NCI-H1092 (cell line): ENCODE data around the gene UAP1L1.
A peak's percentile ranks its signal among the peaks of the same experiment; 100 is the strongest.
"Not testable (repeated sequence)": the region's sequence is repeated elsewhere in the genome, so short reads cannot be mapped to it uniquely, and the experiment has no call there.

Experiments used
- DNase-seq: peaks from one replicate; lab custom pipeline; 2025; lab: John Stamatoyannopoulos, UW

UAP1L1 gene, protein sequence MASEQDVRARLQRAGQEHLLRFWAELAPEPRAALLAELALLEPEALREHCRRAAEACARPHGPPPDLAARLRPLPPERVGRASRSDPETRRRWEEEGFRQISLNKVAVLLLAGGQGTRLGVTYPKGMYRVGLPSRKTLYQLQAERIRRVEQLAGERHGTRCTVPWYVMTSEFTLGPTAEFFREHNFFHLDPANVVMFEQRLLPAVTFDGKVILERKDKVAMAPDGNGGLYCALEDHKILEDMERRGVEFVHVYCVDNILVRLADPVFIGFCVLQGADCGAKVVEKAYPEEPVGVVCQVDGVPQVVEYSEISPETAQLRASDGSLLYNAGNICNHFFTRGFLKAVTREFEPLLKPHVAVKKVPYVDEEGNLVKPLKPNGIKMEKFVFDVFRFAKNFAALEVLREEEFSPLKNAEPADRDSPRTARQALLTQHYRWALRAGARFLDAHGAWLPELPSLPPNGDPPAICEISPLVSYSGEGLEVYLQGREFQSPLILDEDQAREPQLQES

DNA sequence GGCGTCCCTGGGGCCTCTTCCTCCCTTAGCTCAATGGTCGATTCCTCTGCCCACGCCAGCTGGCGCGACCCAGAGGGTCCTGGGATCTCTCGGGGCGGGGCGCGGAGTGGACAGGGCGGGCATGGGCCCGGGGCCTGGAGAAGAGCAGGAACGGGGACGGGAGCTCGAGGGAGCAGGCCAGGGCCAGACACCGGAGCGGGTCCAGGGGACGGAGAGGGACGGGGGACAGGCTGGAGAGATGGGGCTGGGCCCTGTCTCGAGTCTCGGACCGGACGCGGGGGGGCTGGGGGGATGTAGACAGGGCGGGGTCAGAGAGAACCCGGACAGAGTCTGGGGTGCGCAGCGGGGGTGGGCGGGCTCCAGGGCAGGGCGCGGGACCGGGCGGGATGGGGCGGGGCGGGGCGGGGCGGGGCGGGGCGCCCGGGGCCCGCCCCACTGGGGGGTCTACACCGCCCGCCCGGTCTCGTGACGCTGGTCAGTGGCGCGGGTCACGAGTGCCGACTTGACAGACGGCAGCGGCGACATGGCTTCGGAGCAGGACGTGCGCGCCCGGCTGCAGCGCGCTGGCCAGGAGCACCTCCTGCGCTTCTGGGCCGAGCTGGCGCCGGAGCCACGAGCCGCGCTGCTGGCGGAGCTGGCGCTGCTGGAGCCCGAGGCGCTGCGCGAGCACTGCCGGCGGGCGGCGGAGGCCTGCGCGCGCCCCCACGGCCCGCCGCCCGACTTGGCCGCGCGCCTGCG lies at the start of gene UAP1L1:
TSS of gene UAP1L1 (plus strand) at position 508 of the 738 bp plus-strand sequence. CDS start at position 524, 16 bp downstream.
- no peak for DNase-seq

DNA sequence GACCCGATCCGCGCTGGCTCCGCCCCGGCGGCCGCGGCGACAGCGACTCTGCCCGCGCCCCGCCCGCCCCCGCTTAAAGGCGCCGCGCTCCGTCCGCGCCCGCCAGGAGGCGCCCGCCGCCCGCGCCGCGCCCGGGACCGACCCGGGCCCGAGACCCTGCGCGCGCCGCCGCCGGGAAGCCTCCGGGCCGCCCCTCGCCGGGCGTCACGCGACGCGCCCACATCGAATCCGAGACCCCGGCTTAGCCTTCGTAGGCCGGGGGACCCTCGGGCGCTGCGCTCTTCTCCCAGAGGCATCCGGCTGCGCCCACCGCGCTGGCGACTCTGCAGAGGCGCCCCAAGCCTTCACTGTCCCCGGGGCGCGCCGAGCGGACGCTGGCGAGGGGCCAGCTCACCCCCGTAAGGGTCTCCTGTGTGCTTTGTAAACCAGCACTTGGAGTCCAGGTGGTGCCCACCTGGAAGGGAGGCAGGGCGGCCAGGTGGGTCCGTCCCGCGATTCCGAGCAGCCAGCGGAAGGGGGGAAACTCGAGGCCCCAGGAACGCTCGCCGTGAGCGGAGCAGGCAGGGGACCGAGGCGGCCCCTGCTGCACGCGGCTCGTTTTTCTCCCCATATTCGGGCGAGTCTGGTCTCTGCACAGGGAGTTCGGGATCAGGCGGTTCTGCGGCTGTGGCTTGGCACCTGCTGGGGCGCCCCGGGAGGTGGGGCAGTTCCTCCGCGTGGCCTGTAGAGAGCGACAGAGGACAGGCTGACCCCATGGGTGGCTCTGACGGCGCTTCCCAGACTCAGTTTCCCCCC lies 48.9 kb upstream of the UAP1L1 start:
- peak; percentile 37 for DNase-seq

- DNase-seq = peak; percentile 29
These were observed 48.0 kb upstream of the UAP1L1 start for GRCh38 chr9:137029058-137029936.

- no peak for DNase-seq
These were observed 47.3 kb upstream of the UAP1L1 start for GRCh38 chr9:137030006-137030405.

- DNase-seq = no peak
These were observed 46.5 kb upstream of the UAP1L1 start for GRCh38 chr9:137030538-137031527.

- DNase-seq = no peak
These were observed 45.2 kb upstream of the UAP1L1 start, which contains the start of gene FUT7 for GRCh38 chr9:137031904-137032640. FUT7 (minus strand) TSS chr9:137032088; CDS start chr9:137031991, 97 bp downstream.

GRCh38 chr9:137032858-137033257 lies 44.5 kb upstream of the UAP1L1 start:
- no peak for DNase-seq

- not testable (repeated sequence) for DNase-seq
These were observed 43.8 kb upstream of the UAP1L1 start for GRCh38 chr9:137033481-137033880.

- DNase-seq = no peak
These were observed 43.1 kb upstream of the UAP1L1 start for GRCh38 chr9:137034039-137034708.

GRCh38 chr9:137034709-137035506 lies 42.4 kb upstream of the UAP1L1 start:
- DNase-seq = peak; percentile 83

DNA sequence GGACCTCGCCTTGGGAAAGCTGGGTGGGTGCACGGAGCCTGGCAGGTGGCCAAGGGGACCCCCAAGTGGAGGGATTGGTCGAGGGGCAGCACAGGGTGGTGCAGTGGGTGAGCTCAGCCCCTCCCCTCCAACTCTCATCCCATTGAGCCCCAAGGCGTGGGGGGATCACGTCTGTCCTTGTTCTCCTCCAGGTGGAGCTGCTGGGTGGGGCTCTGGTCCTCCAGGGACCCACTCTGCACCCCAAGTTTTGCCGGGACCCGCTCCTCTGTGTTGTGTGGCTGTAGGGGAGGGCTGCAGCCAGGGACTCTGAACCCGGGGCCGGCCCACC lies 41.8 kb upstream of the UAP1L1 start:
- DNase-seq = no peak

GRCh38 chr9:137035937-137036336 lies 41.4 kb upstream of the UAP1L1 start:
- DNase-seq = no peak

DNA sequence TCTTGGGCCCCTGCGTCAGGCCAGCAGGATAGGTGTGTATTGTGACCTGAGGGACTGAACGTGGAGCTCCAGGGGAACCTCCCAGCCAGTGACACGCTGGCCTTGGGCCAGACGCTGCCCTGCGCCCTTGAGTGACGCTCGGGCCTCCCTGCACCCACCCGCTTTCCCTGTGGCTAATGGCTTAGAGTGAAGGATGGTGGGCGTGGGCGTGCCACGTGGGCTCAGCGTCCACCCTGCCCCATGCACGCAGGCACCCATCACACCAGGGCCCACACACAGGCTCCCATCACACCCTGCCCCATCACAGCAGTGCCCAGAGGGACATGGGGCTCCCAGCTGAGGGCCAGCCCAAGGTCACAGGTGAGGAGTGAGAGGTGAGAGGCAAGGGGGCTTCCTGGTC lies 40.3 kb upstream of the UAP1L1 start:
- DNase-seq = no peak

DNA sequence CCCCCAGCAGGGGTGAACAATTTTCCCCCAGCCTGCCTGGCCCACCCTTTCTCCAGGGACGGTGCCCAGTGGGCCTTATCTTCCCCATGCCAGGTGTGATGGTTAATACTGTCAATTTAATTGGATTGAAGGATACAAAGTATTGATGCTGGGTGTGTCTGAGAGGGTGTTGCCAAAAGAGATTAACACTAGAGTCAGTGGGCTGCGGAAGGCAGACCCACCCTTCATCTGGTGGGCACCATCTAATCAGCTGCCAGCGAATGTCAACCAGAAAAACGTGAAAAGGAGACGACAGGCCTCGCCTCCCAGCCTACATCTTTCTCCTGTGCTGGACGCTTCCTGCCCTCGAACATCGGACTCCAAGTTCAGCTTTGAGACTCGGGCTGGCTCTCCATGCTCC lies 39.8 kb upstream of the UAP1L1 start:
- no peak for DNase-seq

DNA sequence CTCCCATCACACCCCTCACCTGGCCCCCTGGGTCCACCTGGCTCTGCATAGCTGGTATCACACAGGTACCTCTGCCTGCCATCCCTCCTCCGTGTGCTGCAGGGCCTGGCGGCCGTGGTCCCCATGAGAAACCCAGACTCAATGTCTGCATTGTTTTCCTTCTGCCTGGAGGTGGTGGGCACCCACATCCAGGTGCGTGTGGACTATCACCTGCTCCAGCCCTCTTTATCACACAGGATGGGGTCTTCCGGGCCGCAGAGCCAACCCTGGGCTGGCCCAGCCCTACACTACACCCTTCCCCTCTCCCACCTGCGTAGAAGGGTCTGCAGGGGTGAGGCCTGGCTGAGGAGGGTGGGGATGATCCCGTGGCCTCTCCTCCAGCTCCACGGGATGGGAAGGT lies 38.4 kb upstream of the UAP1L1 start:
- no peak for DNase-seq

- DNase-seq = no peak
These were observed 37.5 kb upstream of the UAP1L1 start for GRCh38 chr9:137039611-137040366.

GRCh38 chr9:137040568-137040967 lies 36.7 kb upstream of the UAP1L1 start:
- no peak for DNase-seq
